ENCODE results near the gene PHPT1.

PHPT1 gene

DNA sequence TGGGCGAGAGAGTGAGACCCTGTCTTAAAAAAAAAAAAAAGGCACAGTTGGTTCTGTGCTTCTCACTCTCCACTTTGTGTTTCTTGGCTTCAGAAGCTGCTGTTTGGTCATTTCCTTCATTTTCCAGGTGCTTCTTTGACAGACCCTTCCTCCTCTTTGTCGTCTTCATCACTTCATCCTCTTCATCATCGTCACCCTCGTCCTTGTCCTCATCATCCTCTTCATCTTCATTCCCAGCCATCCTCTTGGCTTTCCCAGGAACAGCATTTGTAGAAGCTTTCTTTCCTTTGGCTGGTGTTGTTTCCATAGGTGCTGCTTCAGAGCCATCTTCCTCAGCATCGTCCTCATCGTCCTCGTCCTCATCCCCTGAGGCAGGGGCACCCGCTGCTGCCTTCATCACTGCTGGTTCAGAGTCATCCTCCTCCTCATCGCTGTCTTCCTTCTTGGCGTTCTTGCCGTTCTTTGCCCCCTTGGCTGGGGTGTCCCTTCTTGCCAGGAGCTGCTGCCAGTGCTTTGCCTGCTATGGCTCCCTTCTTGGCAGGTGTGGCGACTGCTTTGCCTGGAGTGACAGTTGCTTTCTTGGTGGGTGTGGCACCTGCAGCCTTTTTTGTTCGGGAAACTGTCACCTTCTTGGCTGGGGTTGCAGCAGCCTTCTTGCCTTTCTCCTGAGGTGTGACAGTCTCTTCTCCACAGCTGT is 34.3 kb upstream of the PHPT1 start:
- FAIRE-seq: no peak
- DNase-seq (ENCODE audit: insufficient read length, low spot score): no peak
- TF ChIP-seq, protein P1, sequence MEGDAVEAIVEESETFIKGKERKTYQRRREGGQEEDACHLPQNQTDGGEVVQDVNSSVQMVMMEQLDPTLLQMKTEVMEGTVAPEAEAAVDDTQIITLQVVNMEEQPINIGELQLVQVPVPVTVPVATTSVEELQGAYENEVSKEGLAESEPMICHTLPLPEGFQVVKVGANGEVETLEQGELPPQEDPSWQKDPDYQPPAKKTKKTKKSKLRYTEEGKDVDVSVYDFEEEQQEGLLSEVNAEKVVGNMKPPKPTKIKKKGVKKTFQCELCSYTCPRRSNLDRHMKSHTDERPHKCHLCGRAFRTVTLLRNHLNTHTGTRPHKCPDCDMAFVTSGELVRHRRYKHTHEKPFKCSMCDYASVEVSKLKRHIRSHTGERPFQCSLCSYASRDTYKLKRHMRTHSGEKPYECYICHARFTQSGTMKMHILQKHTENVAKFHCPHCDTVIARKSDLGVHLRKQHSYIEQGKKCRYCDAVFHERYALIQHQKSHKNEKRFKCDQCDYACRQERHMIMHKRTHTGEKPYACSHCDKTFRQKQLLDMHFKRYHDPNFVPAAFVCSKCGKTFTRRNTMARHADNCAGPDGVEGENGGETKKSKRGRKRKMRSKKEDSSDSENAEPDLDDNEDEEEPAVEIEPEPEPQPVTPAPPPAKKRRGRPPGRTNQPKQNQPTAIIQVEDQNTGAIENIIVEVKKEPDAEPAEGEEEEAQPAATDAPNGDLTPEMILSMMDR (IDR thresholded peaks at IDR 0.05; ENCODE audit: insufficient read depth, missing control alignments): no peak

DNA sequence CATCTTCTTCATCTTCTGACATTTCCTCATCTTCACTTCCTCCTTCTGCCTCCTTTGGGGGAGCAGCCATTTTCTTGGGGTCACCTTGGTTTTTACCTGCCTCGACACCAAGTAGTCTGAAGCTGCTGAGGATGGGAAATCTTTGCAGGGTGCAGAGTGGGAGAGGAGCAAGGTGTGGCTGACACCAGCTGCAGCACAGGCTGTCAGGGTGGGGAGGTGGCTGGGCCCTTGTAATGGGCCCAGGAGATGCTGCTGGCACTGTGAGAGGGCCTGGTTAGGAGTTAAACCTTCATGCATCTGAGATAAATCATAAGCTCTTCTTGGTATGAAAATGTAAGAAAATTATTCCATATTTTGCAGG is 33.8 kb upstream of the PHPT1 start:
- TF ChIP-seq, protein P1 (IDR thresholded peaks at IDR 0.05; ENCODE audit: insufficient read depth, missing control alignments): no peak
- DNase-seq (ENCODE audit: insufficient read length, low spot score): no peak
- FAIRE-seq: no peak

GRCh38 chr9:136820971-136821825 is 28.0 kb upstream of the PHPT1 start:
- no peak for DNase-seq (ENCODE audit: insufficient read length, low spot score)

GRCh38 chr9:136821826-136822544 is 27.2 kb upstream of the PHPT1 start:
- DNase-seq (ENCODE audit: insufficient read length, low spot score) (no peak), FAIRE-seq (no peak)
- TF ChIP-seq, protein P1 (IDR thresholded peaks at IDR 0.05; ENCODE audit: insufficient read depth, missing control alignments): no peak

More at GRCh38 chr9:136820971-136821825, 28.0 kb upstream of the PHPT1 start:
- FAIRE-seq: no peak
- TF ChIP-seq, protein P1 (IDR thresholded peaks at IDR 0.05; ENCODE audit: insufficient read depth, missing control alignments): no peak

DNA sequence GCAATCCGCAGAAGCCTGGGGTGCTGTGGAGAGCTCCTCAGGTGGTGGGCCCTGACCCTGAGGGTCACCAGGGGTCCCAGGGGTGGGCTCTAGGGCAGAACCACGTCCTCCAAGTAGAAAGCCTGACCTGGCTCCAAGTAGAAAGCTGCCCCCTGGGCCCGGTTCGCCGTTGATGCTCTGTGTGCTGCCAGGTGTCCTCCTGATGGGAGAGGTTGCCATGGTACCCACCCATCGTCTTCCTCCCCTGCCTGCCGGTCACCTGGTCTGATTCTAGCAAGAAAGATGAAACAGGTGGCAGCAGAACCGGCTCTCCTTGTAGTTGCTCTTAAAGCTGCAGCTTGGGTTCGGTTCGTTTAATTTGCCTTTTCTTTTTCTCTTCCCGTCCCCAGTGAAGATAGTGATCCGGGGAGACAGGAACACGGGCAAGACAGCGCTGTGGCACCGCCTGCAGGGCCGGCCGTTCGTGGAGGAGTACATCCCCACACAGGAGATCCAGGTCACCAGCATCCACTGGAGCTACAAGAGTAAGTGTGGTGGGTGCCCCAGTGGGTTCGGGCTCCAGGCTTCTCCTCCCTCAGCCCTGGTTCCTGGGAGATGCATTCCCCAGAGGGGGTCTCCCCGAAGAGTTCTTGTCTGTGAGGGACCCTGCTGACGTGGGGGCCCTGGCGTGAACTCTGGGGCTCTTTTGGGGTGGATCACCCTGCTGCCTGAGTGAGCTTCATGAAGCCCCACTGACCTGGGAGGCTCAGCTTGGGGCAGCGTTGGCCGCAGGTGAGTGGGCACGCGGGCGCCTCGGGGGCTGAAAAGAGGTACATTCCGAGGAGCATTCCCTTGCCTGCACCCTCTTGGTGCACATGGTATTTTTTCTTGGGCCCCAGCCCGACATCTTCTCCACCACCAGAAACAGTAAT is 25.8 kb upstream of the PHPT1 start:
- DNase-seq (ENCODE audit: insufficient read length, low spot score): no peak
- FAIRE-seq: no peak
- TF ChIP-seq, protein P1 (IDR thresholded peaks at IDR 0.05; ENCODE audit: insufficient read depth, missing control alignments): no peak

GRCh38 chr9:136824496-136825225 is 24.5 kb upstream of the PHPT1 start:
- TF ChIP-seq, protein P1 (IDR thresholded peaks at IDR 0.05; ENCODE audit: insufficient read depth, missing control alignments): no peak
- no peak for DNase-seq (ENCODE audit: insufficient read length, low spot score)
- no peak for FAIRE-seq

Data from D721Med (cell line).